Mesodermal cell (in vitro differentiated cells): Measurements from ENCODE around the gene KCNJ14.

Source experiments
- H3K27ac ChIP-seq: 2 replicates; pipeline ENCODE4 v1.7.0; 2013; ENCODE audit warnings: mild to moderate bottlenecking, low read depth, low read length, moderate library complexity; ENCODE audit not compliant: severe bottlenecking
- H3K36me3 ChIP-seq: 2 replicates; pipeline ENCODE4 v1.7.1; 2013; ENCODE audit warnings: mild to moderate bottlenecking, low read length, moderate library complexity; ENCODE audit not compliant: control insufficient read depth, insufficient read depth
- H3K4me1 ChIP-seq: one replicate; pipeline ENCODE4 v1.7.1; 2013; ENCODE audit warnings: mild to moderate bottlenecking, low read length; ENCODE audit not compliant: insufficient read depth, control insufficient read depth, poor library complexity, severe bottlenecking
- H3K4me3 ChIP-seq: 2 replicates; pipeline ENCODE4 v1.7.0; 2013; ENCODE audit warnings: low read length, control low read depth, mild to moderate bottlenecking; ENCODE audit not compliant: insufficient read depth, poor library complexity, severe bottlenecking; ENCODE audit errors: extremely low read depth
- H3K9me3 ChIP-seq: 2 replicates; pipeline ENCODE4 v1.7.1; 2013; ENCODE audit warnings: mild to moderate bottlenecking, low read length, moderate library complexity; ENCODE audit not compliant: control insufficient read depth
- WGBS, 2 experiments: methylation state at CpG; one replicate each; pipeline ENCODE4 v1.1.5; 2013; ENCODE audit warnings: missing lambda C conversion rate in 2 of 2; ENCODE audit not compliant: insufficient coverage in 2 of 2; 5-methylcytosine and 5-hydroxymethylcytosine counted together

KCNJ14 gene

DNA sequence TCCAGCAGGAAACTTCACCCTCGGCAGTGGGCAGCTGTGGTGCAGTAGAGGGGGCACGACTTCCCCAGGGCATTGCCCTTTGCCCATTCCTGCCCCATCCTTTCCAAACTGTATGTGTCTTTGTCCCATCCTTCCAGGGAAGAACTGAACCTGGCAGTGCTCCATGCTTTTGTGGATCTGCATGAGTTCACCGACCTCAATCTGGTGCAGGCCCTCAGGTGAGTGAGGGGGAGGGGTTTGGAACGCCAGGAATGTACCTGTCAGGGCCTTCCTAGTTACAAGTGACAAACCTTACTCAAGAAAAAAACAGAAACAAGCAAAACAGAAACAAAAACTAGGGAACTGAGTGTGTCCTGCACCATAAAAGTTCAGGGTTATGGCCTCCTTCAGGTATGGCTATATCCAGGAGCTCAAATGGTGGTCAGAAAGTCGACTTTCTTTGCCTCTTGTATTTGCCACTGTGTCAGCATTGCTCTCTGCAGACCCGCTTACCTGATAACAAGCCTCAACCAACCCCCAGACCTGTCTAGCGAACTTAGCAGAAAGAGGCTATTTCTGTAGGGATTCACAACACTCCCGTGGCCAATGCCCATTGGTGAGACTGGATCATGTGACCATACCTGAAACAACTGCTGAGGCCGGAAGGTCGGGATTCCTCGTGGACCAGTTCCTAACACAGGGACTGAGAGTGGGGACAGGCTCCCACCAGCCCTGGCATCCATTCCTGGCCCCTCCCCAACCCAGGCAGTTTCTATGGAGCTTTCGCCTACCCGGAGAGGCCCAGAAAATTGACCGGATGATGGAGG lies 18.0 kb downstream of the KCNJ14 start:
- H3K36me3 ChIP-seq, result peaks cover 83% of the 10 kb centered on the region
- H3K27ac ChIP-seq, result no peak overlapping the region
- no peak overlapping the region for H3K4me3 ChIP-seq
- H3K9me3 ChIP-seq, result no peaks in the 10 kb centered on the region
- WGBS, 2 experiments, result 97 to 98% methylated on average over 12 of the region's 14 CpGs
- peaks cover 7% of the 10 kb centered on the region for H3K4me1 ChIP-seq

DNA sequence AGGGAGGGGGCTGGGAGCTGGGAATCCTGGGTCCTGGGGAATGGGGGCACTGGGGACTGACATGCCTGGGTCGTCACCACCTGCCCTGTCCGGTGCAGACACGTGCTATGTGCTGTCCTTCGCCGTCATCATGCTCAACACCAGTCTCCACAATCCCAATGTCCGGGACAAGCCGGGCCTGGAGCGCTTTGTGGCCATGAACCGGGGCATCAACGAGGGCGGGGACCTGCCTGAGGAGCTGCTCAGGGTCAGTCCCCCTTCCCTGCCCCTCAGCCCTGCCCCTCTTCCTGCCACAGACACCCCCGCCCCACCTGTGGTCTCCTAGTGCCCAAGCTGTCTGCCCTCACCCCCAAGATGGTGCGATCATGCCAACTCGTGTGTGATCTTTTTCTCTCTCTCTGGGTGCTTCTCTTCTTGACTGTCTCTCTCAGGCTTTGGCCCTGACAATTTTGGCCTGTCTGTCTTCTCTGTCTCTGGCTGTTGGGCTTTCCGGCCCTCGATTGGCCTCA lies 18.8 kb downstream of the KCNJ14 start:
- H3K27ac ChIP-seq, result no peak overlapping the region
- H3K36me3 ChIP-seq, result peaks cover 90% of the 10 kb centered on the region
- H3K9me3 ChIP-seq, result no peaks in the 10 kb centered on the region
- 96 to 97% methylated on average over 16 of the region's 16 CpGs for WGBS, 2 experiments
- peaks cover 7% of the 10 kb centered on the region for H3K4me1 ChIP-seq
- no peak overlapping the region for H3K4me3 ChIP-seq

DNA sequence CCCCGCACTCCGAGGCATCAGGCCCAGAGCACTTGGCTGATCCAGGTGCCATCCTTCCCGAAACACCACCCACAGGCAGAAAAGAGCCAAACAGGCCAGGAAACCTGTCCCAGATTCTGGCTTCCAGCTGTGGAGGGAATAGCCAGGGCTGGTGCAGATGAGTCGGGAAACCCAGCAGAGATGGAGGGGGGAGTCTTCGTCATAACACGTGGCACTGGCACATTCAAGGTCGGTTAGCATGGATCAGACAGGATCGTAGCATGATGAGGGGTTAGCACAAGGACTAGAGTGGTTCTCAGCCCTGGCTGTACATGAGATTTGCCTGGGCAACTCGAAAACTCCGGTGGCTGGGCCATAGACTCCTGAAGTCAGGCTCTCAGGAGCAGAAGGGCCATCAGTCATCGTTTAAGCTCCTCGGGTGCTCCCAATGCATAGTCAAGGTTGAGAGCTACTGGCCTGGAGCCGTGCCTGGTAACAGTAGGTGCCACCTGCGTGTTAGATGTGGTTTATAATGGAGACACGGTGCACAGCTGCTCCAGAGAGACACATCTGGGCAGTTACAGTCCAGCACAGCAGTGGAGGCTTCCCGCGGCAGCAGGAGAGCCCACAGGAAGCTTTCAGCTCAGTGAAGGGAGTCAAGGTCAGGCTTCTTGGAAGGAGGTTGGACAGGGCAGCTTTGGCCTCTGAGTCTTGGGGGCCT lies 20.1 kb downstream of the KCNJ14 start:
- Histone ChIP-seq H3K9me3 (no peaks in the 10 kb centered on the region), H3K4me1 (peaks cover 3% of the 10 kb centered on the region), H3K27ac (no peak overlapping the region), H3K36me3 (peaks cover 97% of the 10 kb centered on the region), H3K4me3 (no peak overlapping the region)
- 94% methylated on average over 15 to 17 of the region's 17 CpGs for WGBS, 2 experiments

DNA sequence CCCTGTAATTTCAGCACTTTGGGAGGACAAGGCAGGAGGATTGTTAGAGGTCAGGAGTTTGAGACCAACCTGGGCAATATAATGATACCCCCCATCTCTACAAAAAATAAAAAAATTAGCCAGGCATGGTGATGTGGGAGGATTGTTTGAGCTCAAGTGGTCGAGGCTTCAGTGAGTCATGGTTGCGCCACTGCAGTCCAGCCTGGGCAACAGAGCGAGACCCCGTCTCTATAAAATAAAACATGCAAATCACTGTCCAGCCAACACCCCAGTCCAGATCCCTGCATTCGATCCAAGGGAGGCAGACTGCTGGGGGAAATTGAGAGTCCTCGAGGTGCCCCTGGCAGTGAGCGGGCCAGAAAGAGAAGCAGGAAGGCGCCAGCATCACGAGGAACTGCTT lies 20.8 kb downstream of the KCNJ14 start:
- WGBS, 2 experiments, result 95 to 100% methylated on average over 5 to 8 of the region's 9 CpGs
- H3K4me1 ChIP-seq, result no peaks in the 10 kb centered on the region
- peaks cover 97% of the 10 kb centered on the region for H3K36me3 ChIP-seq
- no peak overlapping the region for H3K4me3 ChIP-seq
- no peak overlapping the region for H3K27ac ChIP-seq
- H3K9me3 ChIP-seq, result no peaks in the 10 kb centered on the region

DNA sequence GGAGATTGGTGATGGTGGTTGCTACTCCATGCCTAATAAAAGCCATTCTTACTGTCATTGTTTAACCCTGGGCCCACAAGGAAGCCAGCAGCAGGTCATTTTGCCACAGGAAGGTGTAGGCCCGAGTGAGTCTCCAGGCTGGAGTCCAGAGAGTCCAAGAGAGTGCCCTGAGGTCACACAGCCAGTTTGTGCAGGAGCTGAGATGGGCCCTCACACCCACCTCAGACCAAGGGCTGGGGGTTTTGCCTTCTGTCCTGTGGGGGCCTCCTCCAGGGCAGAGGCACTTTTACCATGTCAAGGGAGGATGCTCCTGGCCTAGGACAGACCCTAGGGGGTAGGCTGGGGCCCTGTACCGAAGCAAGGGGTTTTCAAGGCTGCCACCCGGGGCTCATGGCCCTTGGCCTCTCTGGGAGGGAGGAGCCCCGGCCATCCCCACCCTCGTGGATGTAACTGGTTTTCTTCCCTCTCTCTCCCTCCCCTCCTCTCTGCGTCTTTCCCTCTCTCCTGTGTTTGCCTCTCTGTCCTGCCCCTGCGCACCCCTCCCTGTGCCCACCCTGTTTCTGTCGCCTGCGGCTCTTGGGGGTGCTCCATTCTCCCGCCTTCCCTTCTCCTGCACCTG lies 21.8 kb downstream of the KCNJ14 start:
- Histone ChIP-seq H3K27ac (no peak overlapping the region), H3K36me3 (peaks cover 96% of the 10 kb centered on the region), H3K4me3 (no peak overlapping the region), H3K9me3 (no peaks in the 10 kb centered on the region), H3K4me1 (no peaks in the 10 kb centered on the region)
- WGBS, 2 experiments, result 91 to 95% methylated on average over 6 to 10 of the region's 10 CpGs

DNA sequence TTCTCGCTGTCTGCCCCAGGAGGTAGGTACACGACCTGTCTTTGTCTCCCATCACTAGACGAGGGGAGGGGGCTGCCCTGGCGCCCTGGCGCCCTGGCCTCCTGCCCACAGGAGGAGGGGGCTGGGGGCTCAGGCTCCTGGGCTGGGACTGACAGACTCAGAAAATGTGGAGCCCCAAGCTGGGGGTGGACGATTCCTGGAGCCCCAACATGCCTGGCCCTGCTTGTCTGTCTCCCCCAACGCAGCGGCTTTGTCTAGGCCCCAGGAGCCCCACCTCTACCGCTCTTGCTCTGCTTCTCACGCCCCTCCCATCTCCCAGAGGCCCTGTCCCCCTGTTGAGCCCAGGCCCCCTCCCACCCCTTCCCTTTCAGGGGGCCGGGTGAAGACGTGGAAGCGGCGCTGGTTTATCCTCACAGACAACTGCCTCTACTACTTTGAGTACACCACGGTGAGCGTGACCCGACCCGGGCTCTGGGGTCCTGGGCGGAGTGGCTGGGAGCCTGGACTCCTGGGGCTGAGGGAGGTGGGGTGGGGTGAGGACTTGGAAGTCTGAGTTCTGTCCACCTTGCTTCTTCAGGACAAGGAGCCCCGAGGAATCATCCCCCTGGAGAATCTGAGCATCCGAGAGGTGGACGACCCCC lies 22.4 kb downstream of the KCNJ14 start:
- Histone ChIP-seq H3K4me3 (no peak overlapping the region), H3K36me3 (peaks cover 95% of the 10 kb centered on the region), H3K4me1 (no peaks in the 10 kb centered on the region), H3K27ac (no peak overlapping the region), H3K9me3 (no peaks in the 10 kb centered on the region)
- 94 to 95% methylated on average over 14 to 15 of the region's 22 CpGs for WGBS, 2 experiments

DNA sequence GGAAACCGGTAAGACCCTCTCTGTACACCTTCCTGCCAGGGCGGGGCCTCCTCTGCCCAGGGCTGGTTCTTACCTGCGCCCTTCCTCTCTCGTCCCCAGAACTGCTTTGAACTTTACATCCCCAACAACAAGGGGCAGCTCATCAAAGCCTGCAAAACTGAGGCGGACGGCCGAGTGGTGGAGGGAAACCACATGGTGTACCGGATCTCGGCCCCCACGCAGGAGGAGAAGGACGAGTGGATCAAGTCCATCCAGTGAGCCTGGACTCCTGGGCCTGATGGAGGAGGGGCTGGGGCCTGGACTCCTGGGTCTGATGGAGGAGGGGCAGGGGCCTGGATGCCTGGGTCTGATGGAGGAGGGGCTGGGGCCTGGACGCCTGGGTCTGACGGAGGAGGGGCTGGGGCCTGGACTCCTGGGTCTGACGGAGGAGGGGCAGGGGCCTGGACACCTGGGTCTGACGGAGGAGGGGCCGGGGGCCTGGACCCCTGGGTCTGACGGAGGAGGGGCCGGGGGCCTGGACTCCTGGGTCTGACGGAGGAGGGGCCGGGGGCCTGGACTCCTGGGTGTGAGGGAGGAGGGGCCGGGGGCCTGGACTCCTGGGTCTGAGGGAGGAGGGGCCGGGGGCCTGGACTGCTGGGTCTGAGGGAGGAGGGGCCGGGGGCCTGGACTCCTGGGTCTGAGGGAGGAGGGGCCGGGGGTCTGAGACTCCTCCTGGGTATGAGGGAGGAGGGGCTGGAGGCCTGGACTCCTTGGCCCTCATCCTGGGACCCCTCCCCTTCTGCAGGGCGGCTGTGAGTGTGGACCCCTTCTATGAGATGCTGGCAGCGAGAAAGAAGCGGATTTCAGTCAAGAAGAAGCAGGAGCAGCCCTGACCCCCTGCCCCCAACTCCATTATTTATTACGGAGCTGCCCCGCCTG lies 23.2 kb downstream of the KCNJ14 start:
- 97 to 98% methylated on average over 21 of the region's 29 CpGs for WGBS, 2 experiments
- Histone ChIP-seq H3K4me1 (no peaks in the 10 kb centered on the region), H3K9me3 (no peaks in the 10 kb centered on the region), H3K36me3 (peaks cover 87% of the 10 kb centered on the region), H3K4me3 (no peak overlapping the region), H3K27ac (no peak overlapping the region)

DNA sequence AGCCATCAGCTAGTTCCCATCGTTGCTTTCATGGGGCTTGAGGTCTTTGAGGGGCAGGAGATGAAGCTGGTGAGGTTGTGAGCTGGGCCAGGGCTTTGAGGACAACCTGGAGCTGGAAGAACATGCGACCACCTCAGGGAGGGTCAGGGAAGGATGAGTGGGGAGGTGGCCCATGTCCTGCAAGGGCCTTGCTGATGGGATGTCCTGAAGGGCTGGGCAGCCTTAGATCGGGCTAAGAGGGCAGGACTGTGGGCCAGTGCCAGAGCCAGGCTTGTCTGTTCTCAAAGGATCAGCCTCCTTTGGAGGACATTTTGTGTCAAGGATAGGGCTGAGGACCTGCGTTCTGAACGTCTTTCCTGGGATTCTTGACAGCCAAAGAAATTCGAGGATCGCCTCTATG lies 24.3 kb downstream of the KCNJ14 start:
- no peak overlapping the region for H3K4me3 ChIP-seq
- 92 to 100% methylated on average over 7 of the region's 7 CpGs for WGBS, 2 experiments
- H3K9me3 ChIP-seq, result no peaks in the 10 kb centered on the region
- H3K36me3 ChIP-seq, result peaks cover 80% of the 10 kb centered on the region
- H3K4me1 ChIP-seq, result no peaks in the 10 kb centered on the region
- H3K27ac ChIP-seq, result peak overlapping the region; percentile 8

DNA sequence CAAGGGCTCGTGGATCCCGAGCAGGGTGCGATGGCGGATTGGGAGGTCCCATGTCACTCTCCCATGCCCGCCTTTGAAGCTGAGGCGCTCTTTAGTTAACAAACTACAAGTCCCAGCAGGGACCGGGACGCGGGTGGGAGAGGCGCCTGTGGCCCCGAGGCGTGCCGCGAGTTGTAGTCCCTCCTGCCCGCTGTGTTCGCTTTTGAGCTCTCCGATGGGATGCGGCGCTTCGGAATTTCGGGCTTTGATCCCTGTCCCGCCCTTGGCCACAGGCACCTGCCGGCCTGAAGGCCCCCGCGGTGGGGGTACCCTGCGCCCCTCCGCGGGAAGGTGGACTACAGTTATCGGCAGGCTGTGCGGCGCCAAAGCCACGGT lies 24.8 kb downstream of the KCNJ14 start:
- 97 to 98% methylated on average over 26 to 32 of the region's 32 CpGs for WGBS, 2 experiments
- H3K4me1 ChIP-seq, result no peaks in the 10 kb centered on the region
- H3K9me3 ChIP-seq, result no peaks in the 10 kb centered on the region
- peaks cover 75% of the 10 kb centered on the region for H3K36me3 ChIP-seq
- peak overlapping the region; percentile 8 for H3K27ac ChIP-seq
- H3K4me3 ChIP-seq, result no peak overlapping the region
